Upper lobe of left lung (tissue), 6 donors: Measurements from ENCODE around the gene RGCC. TPM values are rescaled to one million over a fixed set of nuclear protein-coding genes. Genes with fewer than 3 reads are reported as not detected.

Source experiments
- ATAC-seq, 2 donors: fragments of 200-7000 bp; cut with Tn5 transposase; one replicate each; pipeline ENCODE4 v1.9.1; 2022; ENCODE audit warnings: mild to moderate bottlenecking in 2 of 2, moderate library complexity in 2 of 2; ENCODE audit not compliant: low FRiP score in 2 of 2
- DNase-seq, 2 donors: peaks; one replicate each; pipeline ENCODE4 v3.0.0-alpha.2; 2019 to 2020
- H3K27ac ChIP-seq, 4 donors: fragments of 200-600 bp; sonication (generic); one replicate each; pipeline ENCODE4 v1.5.1; 2016 to 2019
- H3K27me3 ChIP-seq, 4 donors: fragments of 200-600 bp; sonication (generic); one replicate each; pipeline ENCODE4 v1.5.1; 2017 to 2019
- H3K36me3 ChIP-seq, 4 donors: fragments of 200-600 bp; sonication (generic); one replicate each; pipeline ENCODE4 v1.5.1; 2016 to 2019
- H3K4me1 ChIP-seq, 4 donors: fragments of 200-600 bp; sonication (generic); one replicate each; pipeline ENCODE4 v1.5.1; 2018 to 2019
- H3K4me3 ChIP-seq, 4 donors: fragments of 200-600 bp; sonication (generic); one replicate each; pipeline ENCODE4 v1.5.1; 2017 to 2019; ENCODE audit warnings: mild to moderate bottlenecking in 2 of 4, moderate library complexity in 1 of 4
- H3K9me3 ChIP-seq, 4 donors: fragments of 200-600 bp; sonication (generic); one replicate each; pipeline ENCODE4 v1.5.1; 2018 to 2019
- CTCF ChIP-seq, 6 experiments: fragments of 450-650 bp in 4 of 6; fragments of 200-600 bp in 2 of 6; sonication (generic) in 2 of 6; IDR thresholded peaks; one replicate each; pipeline ENCODE4 v1.5.1; 2016 to 2019; ENCODE audit warnings: antibody characterized with exemption in 6 of 6
- EP300 ChIP-seq, 4 donors: sonication (generic); formaldehyde crosslinking; IDR thresholded peaks; one replicate each; pipeline ENCODE4 v1.5.1; 2017; ENCODE audit warnings: antibody characterized with exemption in 4 of 4, control low read depth in 2 of 4
- POLR2A ChIP-seq, 4 donors: fragments of 450-650 bp; IDR thresholded peaks; one replicate each; pipeline ENCODE4 v1.5.1; 2016 to 2017; ENCODE audit warnings: antibody characterized with exemption in 4 of 4, mild to moderate bottlenecking in 2 of 4
- POLR2AphosphoS5 ChIP-seq, 2 donors: sonication (generic); formaldehyde crosslinking; IDR thresholded peaks; one replicate each; pipeline ENCODE4 v1.5.1; 2017; ENCODE audit warnings: antibody characterized with exemption in 2 of 2
- WGBS, 2 donors: methylation state at CpG; one replicate each; pipeline ENCODE4 v1.1.5; 2017 to 2018; 5-methylcytosine and 5-hydroxymethylcytosine counted together
- total RNA-seq, 6 donors: library from RNA; depleted of rRNA in 4 of 6; stranded (reverse); fragments of >200 nt in 4 of 6; gene quantifications; one replicate each; pipeline versions ENCODE4 v1.1.0 to v1.2.1, GENCODE V29; 2016 to 2021
- donor health status: DM: no; HTN: no; CAD: no; lungs with moderate emphysema.
- donor health status: DM: no; HTN: yes; CAD: no; lungs with severe emphysema.

RGCC gene
- total RNA-seq, 6 donors from 2014 or later: 359 to 1,301 (median 720) TPM

GRCh38 chr13:41470196-41470595 lies 12.8 kb downstream of the RGCC start:
- peaks cover 10 to 69% (median 43%) of the 10 kb centered on the region in 4 donors for H3K36me3 ChIP-seq
- peaks cover 17 to 26% (median 22%) of the 10 kb centered on the region in 4 donors for H3K4me1 ChIP-seq
- no peak for DNase-seq
- 86% methylated on average over 4 of the region's 4 CpGs for WGBS, 2 donors
- ATAC-seq: no peak
- TF ChIP-seq POLR2AphosphoS5 (IDR thresholded peaks at IDR 0.05): no peak
- TF ChIP-seq EP300 (IDR thresholded peaks at IDR 0.05): no peak
- no peak for TF ChIP-seq CTCF (IDR thresholded peaks at IDR 0.05)
- no peak for TF ChIP-seq POLR2A (IDR thresholded peaks at IDR 0.05)
- no peaks in the 10 kb centered on the region for H3K27me3 ChIP-seq
- no peak overlapping the region for H3K4me3 ChIP-seq
- H3K9me3 ChIP-seq: peaks cover 0 to 3% (median 1%) of the 10 kb centered on the region in 4 donors
- H3K27ac ChIP-seq: no peak overlapping the region

- TF ChIP-seq POLR2A (IDR thresholded peaks at IDR 0.05): no peak
- no peak for TF ChIP-seq EP300 (IDR thresholded peaks at IDR 0.05)
- no peak for TF ChIP-seq POLR2AphosphoS5 (IDR thresholded peaks at IDR 0.05)
- no peak for TF ChIP-seq CTCF (IDR thresholded peaks at IDR 0.05)
- Histone ChIP-seq H3K27me3 (no peaks in the 10 kb centered on the region), H3K36me3 (peaks cover 10 to 53% (median 41%) of the 10 kb centered on the region in 4 donors), H3K4me1 (peaks cover 1 to 13% (median 6%) of the 10 kb centered on the region in 4 donors), H3K9me3 (peaks cover 0 to 3% (median 1%) of the 10 kb centered on the region in 4 donors), H3K4me3 (no peak overlapping the region), H3K27ac (peak overlapping the region in 2 of 4 donors; percentile 5 to 39)
- ATAC-seq: peak in 1 of 2 donors; percentile 11
- WGBS, 2 donors: 81 to 92% methylated on average over 5 of the region's 5 CpGs
- no peak for DNase-seq
Measured at GRCh38 chr13:41471785-41472184, 14.4 kb downstream of the RGCC start.

- H3K36me3 ChIP-seq: no peaks in the 10 kb centered on the region
- H3K27me3 ChIP-seq: no peaks in the 10 kb centered on the region
- DNase-seq (no peak), ATAC-seq (peak in 1 of 2 donors; percentile 49)
- H3K9me3 ChIP-seq: peaks cover 0 to under 1% (median 0%) of the 10 kb centered on the region in 4 donors
- H3K27ac ChIP-seq: no peak overlapping the region
- H3K4me3 ChIP-seq: no peak overlapping the region
- H3K4me1 ChIP-seq: peaks cover 1 to 5% (median 5%) of the 10 kb centered on the region in 4 donors
- TF ChIP-seq CTCF (IDR thresholded peaks at IDR 0.05) (no peak), EP300 (IDR thresholded peaks at IDR 0.05) (no peak), POLR2AphosphoS5 (IDR thresholded peaks at IDR 0.05) (no peak), POLR2A (IDR thresholded peaks at IDR 0.05) (no peak)
- WGBS, 2 donors: 80 to 88% methylated on average over 2 of the region's 2 CpGs
Measured at GRCh38 chr13:41487222-41487621, 29.9 kb downstream of the RGCC start.

GRCh38 chr13:41488124-41488523 lies 30.8 kb downstream of the RGCC start:
- Histone ChIP-seq H3K27me3 (no peaks in the 10 kb centered on the region), H3K36me3 (no peaks in the 10 kb centered on the region), H3K27ac (no peak overlapping the region), H3K4me3 (no peak overlapping the region), H3K9me3 (no peaks in the 10 kb centered on the region), H3K4me1 (peaks cover 10 to 14% (median 13%) of the 10 kb centered on the region in 4 donors)
- TF ChIP-seq EP300 (IDR thresholded peaks at IDR 0.05) (no peak), POLR2AphosphoS5 (IDR thresholded peaks at IDR 0.05) (no peak), CTCF (IDR thresholded peaks at IDR 0.05) (no peak)
- ATAC-seq (peak in 1 of 2 donors; percentile 30), DNase-seq (no peak)
- WGBS, 2 donors: 90 to 100% methylated on average over 2 of the region's 2 CpGs

- Histone ChIP-seq H3K4me1 (peaks cover 17 to 26% (median 23%) of the 10 kb centered on the region in 4 donors), H3K9me3 (no peaks in the 10 kb centered on the region), H3K4me3 (no peak overlapping the region), H3K27ac (no peak overlapping the region), H3K36me3 (no peaks in the 10 kb centered on the region), H3K27me3 (no peaks in the 10 kb centered on the region)
- no peak for DNase-seq
- no peak for ATAC-seq
- WGBS, 2 donors: 89% methylated on average over 3 of the region's 3 CpGs
- no peak for TF ChIP-seq POLR2AphosphoS5 (IDR thresholded peaks at IDR 0.05)
Measured at GRCh38 chr13:41490371-41491015, 33.1 kb downstream of the RGCC start.
